Prostate gland (tissue), 2 donors: ENCODE data around the gene ZNRF1. TPM values are rescaled to one million over a fixed set of nuclear protein-coding genes. Genes with fewer than 3 reads are reported as not detected.
A peak's percentile ranks its signal among the peaks of the same experiment; 100 is the strongest.

Experiments
- DNase-seq: peaks from one replicate; pipeline ENCODE4 v3.0.0-alpha.2; 2019; ENCODE audit warnings: low spot score
- H3K27ac ChIP-seq, 2 donors: fragments of 200-600 bp; sonication (generic); 2 replicates each; pipeline ENCODE4 v1.5.1; 2017 to 2019
- H3K27me3 ChIP-seq: fragments of 200-600 bp; sonication (generic); replicated peaks from 2 replicates; pipeline ENCODE4 v1.5.1; 2019; ENCODE audit not compliant: insufficient read depth
- H3K36me3 ChIP-seq, 2 donors: fragments of 200-600 bp; sonication (generic); 1 replicate in 1 of 2; 2 replicates in 1 of 2; pipeline versions ENCODE4 v1.5.1 to v1.8.1; 2017 to 2019
- H3K4me1 ChIP-seq: fragments of 200-600 bp; sonication (generic); replicated peaks from 2 replicates; pipeline ENCODE4 v1.5.1; 2019
- H3K4me3 ChIP-seq, 2 donors: fragments of 200-600 bp; sonication (generic); 2 replicates each; pipeline ENCODE4 v1.5.1; 2017 to 2019
- H3K9me3 ChIP-seq: fragments of 200-600 bp; sonication (generic); 2 replicates; pipeline ENCODE4 v1.5.1; 2017
- POLR2A ChIP-seq: fragments of 450-650 bp; IDR thresholded peaks from one replicate; pipeline ENCODE4 v1.6.1; 2016; ENCODE audit warnings: antibody characterized with exemption, mild to moderate bottlenecking
- POLR2AphosphoS5 ChIP-seq: sonication (generic); formaldehyde crosslinking; IDR thresholded peaks from one replicate; pipeline ENCODE4 v1.6.1; 2017; ENCODE audit warnings: antibody characterized with exemption
- WGBS: methylation state at CpG from one replicate; pipeline ENCODE4 v1.1.5; 2018; 5-methylcytosine and 5-hydroxymethylcytosine counted together
- intact Hi-C: fragments of 100-400 bp; cut with DNase I; formaldehyde crosslinking; loops from one replicate; pipeline ENCODE4 v1.14.2; 2022
- total RNA-seq, 2 donors: library from RNA; depleted of rRNA; stranded (reverse); fragments of >200 nt; gene quantifications; one replicate each; pipeline ENCODE4 v1.1.0, GENCODE V29; 2016
- TF ChIP-seq, protein P1 (sequence below), 4 experiments: fragments of 200-600 bp in 2 of 4; fragments of 450-650 bp in 2 of 4; sonication (generic) in 2 of 4; IDR thresholded peaks; 1 replicate in 3 of 4; 2 replicates in 1 of 4; pipeline ENCODE4 v1.5.1; 2016 to 2019; ENCODE audit warnings: antibody characterized with exemption in 4 of 4, mild to moderate bottlenecking in 2 of 4, moderate library complexity in 2 of 4

Gene ZNRF1
- total RNA-seq, 2 donors from 2014 or later: 15.6 to 64.2 TPM

DNA sequence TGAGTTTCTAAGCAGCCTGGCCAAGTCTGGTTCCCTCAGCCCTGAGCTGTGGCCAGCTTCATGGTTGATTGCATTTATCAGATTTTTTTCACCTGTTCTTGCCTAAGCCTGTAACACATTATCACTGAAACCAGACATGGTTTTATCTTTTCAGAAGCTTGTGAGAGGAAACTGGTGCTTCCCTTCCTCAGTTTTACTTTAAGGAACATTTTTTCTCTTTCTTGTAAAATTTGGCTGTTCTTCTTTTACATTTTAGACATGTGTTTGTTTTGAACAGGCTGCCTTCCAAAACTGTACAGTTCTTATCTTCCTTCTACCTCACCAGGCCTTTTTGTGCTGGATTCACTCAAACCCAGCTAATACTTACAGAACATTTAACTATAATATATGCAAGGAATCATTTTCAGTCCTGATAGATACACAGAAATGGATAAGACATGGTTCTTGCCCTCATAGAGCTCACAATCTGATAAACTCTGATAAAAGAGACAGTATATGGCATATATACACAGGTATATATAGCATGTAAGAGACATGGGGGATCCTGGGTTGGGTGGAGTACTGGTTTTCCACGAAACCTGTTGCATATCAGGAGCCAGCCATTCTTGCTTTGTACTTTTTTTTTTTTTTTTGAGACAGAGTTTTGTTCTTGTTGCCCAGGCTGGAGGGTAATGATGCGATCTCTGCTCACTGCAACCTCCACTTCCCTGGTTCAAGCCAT is 44.5 kb downstream of the ZNRF1 start:
- Histone ChIP-seq H3K27me3 (no peaks in the 10 kb centered on the region), H3K9me3 (no peaks in the 10 kb centered on the region), H3K4me1 (no peaks in the 10 kb centered on the region), H3K4me3 (no peak overlapping the region), H3K27ac (peak overlapping the region; percentile 5 to 27), H3K36me3 (no peaks in the 10 kb centered on the region)
- no peak for TF ChIP-seq POLR2A
- TF ChIP-seq, protein P1, sequence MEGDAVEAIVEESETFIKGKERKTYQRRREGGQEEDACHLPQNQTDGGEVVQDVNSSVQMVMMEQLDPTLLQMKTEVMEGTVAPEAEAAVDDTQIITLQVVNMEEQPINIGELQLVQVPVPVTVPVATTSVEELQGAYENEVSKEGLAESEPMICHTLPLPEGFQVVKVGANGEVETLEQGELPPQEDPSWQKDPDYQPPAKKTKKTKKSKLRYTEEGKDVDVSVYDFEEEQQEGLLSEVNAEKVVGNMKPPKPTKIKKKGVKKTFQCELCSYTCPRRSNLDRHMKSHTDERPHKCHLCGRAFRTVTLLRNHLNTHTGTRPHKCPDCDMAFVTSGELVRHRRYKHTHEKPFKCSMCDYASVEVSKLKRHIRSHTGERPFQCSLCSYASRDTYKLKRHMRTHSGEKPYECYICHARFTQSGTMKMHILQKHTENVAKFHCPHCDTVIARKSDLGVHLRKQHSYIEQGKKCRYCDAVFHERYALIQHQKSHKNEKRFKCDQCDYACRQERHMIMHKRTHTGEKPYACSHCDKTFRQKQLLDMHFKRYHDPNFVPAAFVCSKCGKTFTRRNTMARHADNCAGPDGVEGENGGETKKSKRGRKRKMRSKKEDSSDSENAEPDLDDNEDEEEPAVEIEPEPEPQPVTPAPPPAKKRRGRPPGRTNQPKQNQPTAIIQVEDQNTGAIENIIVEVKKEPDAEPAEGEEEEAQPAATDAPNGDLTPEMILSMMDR (IDR thresholded peaks at IDR 0.05): no peak
- peak; percentile 9 for TF ChIP-seq POLR2AphosphoS5
- no peak for DNase-seq
- 83% methylated on average over 2 of the region's 2 CpGs for WGBS
- intact Hi-C loops: loop anchor here (10.0 kb wide), 1 partner anchor 61 kb away; no protein-coding TSS in a partner anchor

DNA sequence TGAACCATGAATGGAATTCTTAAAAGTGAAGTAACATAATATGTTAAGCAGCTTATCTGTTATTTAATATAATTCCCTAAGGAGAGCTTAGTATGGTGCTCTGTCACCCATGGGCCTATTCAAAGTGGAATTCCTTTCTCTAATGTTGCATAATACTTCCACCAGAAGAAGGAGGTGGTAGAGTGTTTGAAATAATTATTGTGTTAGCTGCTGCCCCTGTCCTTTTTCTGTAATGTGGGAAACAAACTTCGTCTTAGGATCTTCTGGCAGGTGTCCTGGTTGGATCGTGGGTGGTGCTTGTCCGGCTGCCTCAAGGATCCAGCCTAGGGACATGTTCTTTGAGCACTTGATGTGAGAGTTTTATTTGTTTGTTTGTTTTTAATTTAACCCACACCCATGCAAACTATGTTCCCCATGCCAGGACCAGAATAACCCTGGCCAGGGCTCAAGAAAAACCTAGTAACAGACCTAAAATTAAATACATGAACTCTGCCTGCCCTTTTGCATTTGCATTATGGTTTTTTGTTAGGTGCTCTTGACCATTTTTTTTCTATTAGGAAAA is 46.1 kb downstream of the ZNRF1 start:
- intact Hi-C loops: loop anchor here (10.0 kb wide), 1 partner anchor 60 kb away; no protein-coding TSS in a partner anchor
- Histone ChIP-seq H3K4me3 (no peak overlapping the region), H3K36me3 (no peaks in the 10 kb centered on the region), H3K9me3 (no peaks in the 10 kb centered on the region), H3K4me1 (no peaks in the 10 kb centered on the region), H3K27me3 (no peaks in the 10 kb centered on the region), H3K27ac (no peak overlapping the region)
- TF ChIP-seq POLR2A (no peak), POLR2AphosphoS5 (peak; percentile 58)
- WGBS: 7% methylated on average over 3 of the region's 3 CpGs
- DNase-seq: peak; percentile 14

DNA sequence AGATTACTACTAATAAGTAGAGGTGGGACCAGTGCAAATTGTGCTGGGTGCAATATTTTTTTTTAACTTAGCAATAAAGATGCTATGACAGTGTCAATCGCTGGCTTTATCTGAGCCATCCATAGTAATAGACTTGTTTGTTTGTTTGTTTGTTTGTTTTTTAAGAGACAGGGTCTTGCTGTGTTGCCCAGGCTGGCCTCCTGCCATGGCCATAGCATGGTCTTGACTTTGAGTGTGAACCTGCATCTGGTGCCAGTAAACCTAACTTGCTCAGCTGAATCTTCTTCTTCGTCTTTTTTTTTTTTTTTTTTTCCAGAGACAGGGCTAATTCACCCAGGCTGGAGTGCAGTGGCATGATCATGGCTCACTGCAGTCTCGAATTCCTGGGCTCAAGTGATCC is 46.6 kb downstream of the ZNRF1 start:
- Histone ChIP-seq H3K4me3 (no peak overlapping the region), H3K36me3 (no peaks in the 10 kb centered on the region), H3K27me3 (no peaks in the 10 kb centered on the region), H3K9me3 (no peaks in the 10 kb centered on the region), H3K4me1 (no peaks in the 10 kb centered on the region), H3K27ac (no peak overlapping the region)
- TF ChIP-seq, protein P1 (IDR thresholded peaks at IDR 0.05): no peak
- no peak for TF ChIP-seq POLR2A
- TF ChIP-seq POLR2AphosphoS5: no peak
- 51% methylated on average over 3 of the region's 3 CpGs for WGBS
- intact Hi-C loops: loop anchor here (10.0 kb wide), 1 partner anchor 59 kb away; no protein-coding TSS in a partner anchor
- no peak for DNase-seq

DNA sequence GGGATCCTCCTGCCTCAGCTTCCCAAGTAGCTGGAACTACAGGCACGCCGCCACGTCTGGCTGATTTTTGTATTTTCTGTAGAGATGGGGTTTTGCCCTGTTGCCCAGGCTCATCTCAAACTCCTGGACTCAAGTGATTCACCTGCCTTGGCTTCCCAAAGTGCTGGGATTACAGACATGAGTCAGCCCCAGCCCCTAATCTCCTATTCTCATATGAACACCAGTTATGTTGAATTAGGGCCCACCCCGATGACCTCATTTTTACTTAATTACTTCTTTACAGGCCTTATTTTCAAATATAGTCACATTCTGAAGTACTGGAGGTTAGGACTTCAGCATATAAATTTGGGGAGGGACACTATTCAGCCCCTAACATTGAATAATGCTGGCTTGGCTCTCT is 49.2 kb downstream of the ZNRF1 start:
- intact Hi-C loops: loop anchor here (10.0 kb wide), 1 partner anchor 57 kb away; no protein-coding TSS in a partner anchor
- DNase-seq: no peak
- H3K27ac ChIP-seq: no peak overlapping the region
- no peaks in the 10 kb centered on the region for H3K27me3 ChIP-seq
- H3K36me3 ChIP-seq: no peaks in the 10 kb centered on the region
- no peak overlapping the region for H3K4me3 ChIP-seq
- 87% methylated on average over 4 of the region's 4 CpGs for WGBS
- H3K4me1 ChIP-seq: no peaks in the 10 kb centered on the region
- H3K9me3 ChIP-seq: no peaks in the 10 kb centered on the region
- TF ChIP-seq, protein P1 (IDR thresholded peaks at IDR 0.05): no peak
- TF ChIP-seq POLR2A (no peak), POLR2AphosphoS5 (no peak)

DNA sequence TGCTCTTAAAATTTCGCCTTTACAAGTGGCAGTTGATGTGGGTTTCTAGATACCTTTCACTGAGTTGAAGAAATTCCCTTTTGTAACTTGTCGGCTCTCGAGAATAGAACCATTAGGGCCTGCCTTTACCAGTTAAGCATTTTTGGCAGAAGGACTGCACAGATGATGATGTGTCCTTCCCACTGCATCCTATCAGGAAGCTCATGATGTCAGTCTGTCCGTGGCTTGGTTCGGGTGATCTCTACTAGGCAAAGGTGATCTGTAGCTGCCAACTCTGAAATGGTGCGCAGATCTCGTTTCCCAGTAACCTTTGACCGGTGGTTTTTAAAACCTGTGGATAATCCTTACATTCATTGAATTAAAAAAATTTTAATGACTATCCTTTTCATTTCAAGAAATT is 49.7 kb downstream of the ZNRF1 start:
- H3K9me3 ChIP-seq: no peaks in the 10 kb centered on the region
- no peak overlapping the region for H3K4me3 ChIP-seq
- H3K27ac ChIP-seq: no peak overlapping the region
- WGBS: 77% methylated on average over 8 of the region's 8 CpGs
- H3K27me3 ChIP-seq: no peaks in the 10 kb centered on the region
- no peaks in the 10 kb centered on the region for H3K36me3 ChIP-seq
- no peak for TF ChIP-seq POLR2AphosphoS5
- TF ChIP-seq, protein P1 (IDR thresholded peaks at IDR 0.05): no peak
- no peak for TF ChIP-seq POLR2A
- H3K4me1 ChIP-seq: no peaks in the 10 kb centered on the region
- intact Hi-C loops: loop anchor here (10.0 kb wide), 1 partner anchor 56 kb away; no protein-coding TSS in a partner anchor
- no peak for DNase-seq
